ENCODE measurements around the gene NCAPG.
A peak's percentile ranks its signal among the peaks of the same experiment; 100 is the strongest.

NCAPG gene

GRCh38 chr4:17807446-17807845, 3.3 kb upstream of the NCAPG start:
- TF ChIP-seq ZNF70 (CRISPR knock-in tag; IDR thresholded peaks at IDR 0.05): no peak
- TF ChIP-seq PATZ1 (CRISPR knock-in tag; IDR thresholded peaks at IDR 0.05; ENCODE audit: borderline replicate concordance): no peak
- no peak for TF ChIP-seq CSDC2 (CRISPR knock-in tag; IDR thresholded peaks at IDR 0.05)
- no peak for ATAC-seq

- no peak for ATAC-seq
- no peak for TF ChIP-seq ESRRG (CRISPR knock-in tag; IDR thresholded peaks at IDR 0.05)
- no peak for TF ChIP-seq ZFP30 (CRISPR knock-in tag; IDR thresholded peaks at IDR 0.05)
- TF ChIP-seq ISL1 (CRISPR knock-in tag; IDR thresholded peaks at IDR 0.05): no peak
- TF ChIP-seq TCF4 (CRISPR knock-in tag; IDR thresholded peaks at IDR 0.05; ENCODE audit: borderline replicate concordance): no peak
- no peak for TF ChIP-seq ZFP3 (CRISPR knock-in tag; IDR thresholded peaks at IDR 0.05)
Measured at GRCh38 chr4:17809667-17810066, 1.1 kb upstream of the NCAPG start.

GRCh38 chr4:17811078-17811603, 362 bp downstream of the NCAPG start:
- peak; percentile 53 for ATAC-seq
- TF ChIP-seq POU6F1 (CRISPR knock-in tag; IDR thresholded peaks at IDR 0.05; ENCODE audit: borderline replicate concordance, low read depth): no peak
- no peak for TF ChIP-seq TSHZ2 (CRISPR knock-in tag; IDR thresholded peaks at IDR 0.05)
- TF ChIP-seq SNAI2 (CRISPR knock-in tag; IDR thresholded peaks at IDR 0.05): no peak
- TF ChIP-seq CSRNP3 (CRISPR knock-in tag; IDR thresholded peaks at IDR 0.05): no peak
- no peak for TF ChIP-seq ZNF8 (CRISPR knock-in tag; IDR thresholded peaks at IDR 0.05)
- no peak for TF ChIP-seq ZNF565 (CRISPR knock-in tag; conservative IDR thresholded peaks at IDR 0.05; ENCODE audit: low read depth)
- TF ChIP-seq CSDC2 (CRISPR knock-in tag; IDR thresholded peaks at IDR 0.05): no peak

- no peak for TF ChIP-seq ARNTL (CRISPR knock-in tag; IDR thresholded peaks at IDR 0.05; ENCODE audit: borderline replicate concordance, low read depth)
- no peak for TF ChIP-seq ESRRG (CRISPR knock-in tag; IDR thresholded peaks at IDR 0.05)
- TF ChIP-seq ZNF70 (CRISPR knock-in tag; IDR thresholded peaks at IDR 0.05): no peak
- no peak for TF ChIP-seq ZFP30 (CRISPR knock-in tag; IDR thresholded peaks at IDR 0.05)
- no peak for TF ChIP-seq TOX (CRISPR knock-in tag; IDR thresholded peaks at IDR 0.05; ENCODE audit: borderline replicate concordance)
- TF ChIP-seq POU6F1 (CRISPR knock-in tag; IDR thresholded peaks at IDR 0.05; ENCODE audit: borderline replicate concordance, low read depth): no peak
Measured at GRCh38 chr4:17812125-17812524, 1.3 kb downstream of the NCAPG start.

GRCh38 chr4:17812801-17813200, 2.0 kb downstream of the NCAPG start:
- no peak for ATAC-seq
- no peak for TF ChIP-seq ARNTL (CRISPR knock-in tag; IDR thresholded peaks at IDR 0.05; ENCODE audit: borderline replicate concordance, low read depth)
- TF ChIP-seq ZNF565 (CRISPR knock-in tag; conservative IDR thresholded peaks at IDR 0.05; ENCODE audit: low read depth): no peak
- no peak for TF ChIP-seq ZNF8 (CRISPR knock-in tag; IDR thresholded peaks at IDR 0.05)
- TF ChIP-seq ZFP3 (CRISPR knock-in tag; IDR thresholded peaks at IDR 0.05): no peak
- no peak for TF ChIP-seq SNAI2 (CRISPR knock-in tag; IDR thresholded peaks at IDR 0.05)
- TF ChIP-seq ESRRG (CRISPR knock-in tag; IDR thresholded peaks at IDR 0.05): no peak
- no peak for TF ChIP-seq POU6F1 (CRISPR knock-in tag; IDR thresholded peaks at IDR 0.05; ENCODE audit: borderline replicate concordance, low read depth)
- no peak for TF ChIP-seq GLIS3 (CRISPR knock-in tag; IDR thresholded peaks at IDR 0.05)
- no peak for TF ChIP-seq TOX (CRISPR knock-in tag; IDR thresholded peaks at IDR 0.05; ENCODE audit: borderline replicate concordance)
- TF ChIP-seq ZFP30 (CRISPR knock-in tag; IDR thresholded peaks at IDR 0.05): no peak
- no peak for TF ChIP-seq CSDC2 (CRISPR knock-in tag; IDR thresholded peaks at IDR 0.05)
- no peak for TF ChIP-seq RARB (CRISPR knock-in tag; IDR thresholded peaks at IDR 0.05)
- no peak for TF ChIP-seq OSR1 (CRISPR knock-in tag; IDR thresholded peaks at IDR 0.05)
- TF ChIP-seq BACH2 (CRISPR knock-in tag; IDR thresholded peaks at IDR 0.05; ENCODE audit: borderline replicate concordance): no peak
- no peak for TF ChIP-seq CREB5 (CRISPR knock-in tag; IDR thresholded peaks at IDR 0.05; ENCODE audit: low read depth)

More at GRCh38 chr4:17812125-17812524, 1.3 kb downstream of the NCAPG start:
- no peak for ATAC-seq

Measured in SK-N-SH treated with all-trans-retinoic acid at 6 μM for 48 hours (cell line).